Trophoblast cell (in vitro differentiated cells and primary cell): ENCODE results near the gene KRT79.

ENCODE experiments used
- DNase-seq, 2 donors: peaks; one replicate each; pipeline ENCODE4 v3.0.0-alpha.2; 2016
- H2AFZ ChIP-seq: 2 replicates; pipeline ENCODE4 v1.6.1; 2013; ENCODE audit warnings: low read length, moderate library complexity, mild to moderate bottlenecking; ENCODE audit not compliant: insufficient read depth, poor library complexity
- H2AK5ac ChIP-seq: 2 replicates; pipeline ENCODE4 v1.6.1; 2013; ENCODE audit warnings: mild to moderate bottlenecking, low read length
- H2BK120ac ChIP-seq: 2 replicates; pipeline ENCODE4 v1.6.1; 2013; ENCODE audit warnings: low read length, mild to moderate bottlenecking, moderate library complexity; ENCODE audit not compliant: insufficient read depth, poor library complexity
- H2BK12ac ChIP-seq: 2 replicates; pipeline ENCODE4 v1.6.1; 2013; ENCODE audit warnings: mild to moderate bottlenecking, low read length, moderate library complexity
- H2BK5ac ChIP-seq: 2 replicates; pipeline ENCODE4 v1.6.1; 2013; ENCODE audit warnings: low read length, low read depth, moderate library complexity, mild to moderate bottlenecking; ENCODE audit not compliant: poor library complexity
- H3K14ac ChIP-seq: 2 replicates; pipeline ENCODE4 v1.6.1; 2013; ENCODE audit warnings: mild to moderate bottlenecking, low read length
- H3K18ac ChIP-seq: 2 replicates; pipeline ENCODE4 v1.6.1; 2013; ENCODE audit warnings: mild to moderate bottlenecking, low read length
- H3K23ac ChIP-seq: 2 replicates; pipeline ENCODE4 v1.6.1; 2013; ENCODE audit warnings: low read length
- H3K27ac ChIP-seq: 2 replicates; pipeline ENCODE4 v1.5.1; 2013; ENCODE audit warnings: low read depth, mild to moderate bottlenecking, inconsistent platforms, low read length, moderate library complexity
- H3K27me3 ChIP-seq: 2 replicates; pipeline ENCODE4 v1.6.1; 2013; ENCODE audit warnings: inconsistent platforms, mild to moderate bottlenecking, low read length, moderate library complexity; ENCODE audit not compliant: insufficient read depth
- H3K36me3 ChIP-seq, 2 experiments: 1 replicate in 1 of 2; 2 replicates in 1 of 2; pipeline ENCODE4 v1.6.1; 2013; ENCODE audit warnings: low read length in 2 of 2, mild to moderate bottlenecking in 2 of 2, moderate library complexity in 1 of 2; ENCODE audit not compliant: insufficient read depth in 2 of 2, control insufficient read depth in 1 of 2
- H3K4ac ChIP-seq: 2 replicates; pipeline ENCODE4 v1.6.1; 2013; ENCODE audit warnings: low read depth, mild to moderate bottlenecking, low read length, moderate library complexity
- H3K4me1 ChIP-seq, 2 experiments: 1 replicate in 1 of 2; 2 replicates in 1 of 2; pipeline ENCODE4 v1.6.1; 2013; ENCODE audit warnings: low read length in 2 of 2, mild to moderate bottlenecking in 2 of 2, moderate library complexity in 1 of 2; ENCODE audit not compliant: insufficient read depth in 2 of 2, control insufficient read depth in 1 of 2
- H3K4me2 ChIP-seq: 2 replicates; pipeline ENCODE4 v1.6.1; 2013; ENCODE audit warnings: inconsistent platforms, mild to moderate bottlenecking, low read length, moderate library complexity
- H3K4me3 ChIP-seq: 2 replicates; pipeline ENCODE4 v1.5.1; 2013; ENCODE audit warnings: mild to moderate bottlenecking, low read depth, low read length, inconsistent platforms
- H3K79me1 ChIP-seq: one replicate; pipeline ENCODE4 v1.6.1; 2013; ENCODE audit warnings: low read length
- H3K79me2 ChIP-seq: 2 replicates; pipeline ENCODE4 v1.6.1; 2013; ENCODE audit warnings: low read length, mild to moderate bottlenecking; ENCODE audit not compliant: control insufficient read depth, insufficient read depth, poor library complexity
- H3K9ac ChIP-seq: 2 replicates; pipeline ENCODE4 v1.6.1; 2013; ENCODE audit warnings: mild to moderate bottlenecking, low read length
- H3K9me3 ChIP-seq: 2 replicates; pipeline ENCODE4 v1.6.1; 2013; ENCODE audit warnings: low read depth, mild to moderate bottlenecking, control low read depth, inconsistent platforms, low read length; ENCODE audit not compliant: insufficient read depth
- H4K12ac ChIP-seq: 2 replicates; pipeline ENCODE4 v1.6.1; 2013; ENCODE audit warnings: low read depth, mild to moderate bottlenecking, low read length, moderate library complexity
- H4K8ac ChIP-seq: 2 replicates; pipeline ENCODE4 v1.6.1; 2013; ENCODE audit warnings: low read depth, mild to moderate bottlenecking, low read length, moderate library complexity
- H4K91ac ChIP-seq: one replicate; pipeline ENCODE4 v1.6.1; 2013; ENCODE audit warnings: low read depth, mild to moderate bottlenecking, low read length, moderate library complexity
- WGBS: extraction: QIAGEN DNeasy Blood & Tissue Kit; methylation state at CpG from one replicate; pipeline ENCODE4 v1.1.7; 2013; ENCODE audit warnings: missing lambda C conversion rate; ENCODE audit not compliant: insufficient read length, insufficient coverage; ENCODE audit errors: extremely low coverage; 5-methylcytosine and 5-hydroxymethylcytosine counted together

KRT79 gene

GRCh38 chr12:52805000-52805399, 29.1 kb downstream of the KRT79 start:
- Histone ChIP-seq H3K79me2 (no peaks in the 10 kb centered on the region), H3K27ac (no peak overlapping the region), H3K27me3 (no peaks in the 10 kb centered on the region), H4K91ac (no peak overlapping the region), H3K36me3 (no peaks in the 10 kb centered on the region), H2BK120ac (no peak overlapping the region), H2AFZ (no peak overlapping the region), H4K8ac (no peak overlapping the region), H3K79me1 (no peaks in the 10 kb centered on the region), H3K23ac (no peak overlapping the region), H3K9me3 (peaks cover 4% of the 10 kb centered on the region), H3K9ac (no peak overlapping the region), H3K4ac (no peak overlapping the region), H3K4me3 (no peak overlapping the region), H4K12ac (no peak overlapping the region), H2BK12ac (no peak overlapping the region), H2AK5ac (no peak overlapping the region), H3K4me2 (no peak overlapping the region), H3K14ac (no peak overlapping the region), H3K4me1 (no peaks in the 10 kb centered on the region), H2BK5ac (no peak overlapping the region), H3K18ac (no peak overlapping the region)
- WGBS: no CpG with 5 or more reads among the region's 1 CpG
- no peak for DNase-seq

DNA sequence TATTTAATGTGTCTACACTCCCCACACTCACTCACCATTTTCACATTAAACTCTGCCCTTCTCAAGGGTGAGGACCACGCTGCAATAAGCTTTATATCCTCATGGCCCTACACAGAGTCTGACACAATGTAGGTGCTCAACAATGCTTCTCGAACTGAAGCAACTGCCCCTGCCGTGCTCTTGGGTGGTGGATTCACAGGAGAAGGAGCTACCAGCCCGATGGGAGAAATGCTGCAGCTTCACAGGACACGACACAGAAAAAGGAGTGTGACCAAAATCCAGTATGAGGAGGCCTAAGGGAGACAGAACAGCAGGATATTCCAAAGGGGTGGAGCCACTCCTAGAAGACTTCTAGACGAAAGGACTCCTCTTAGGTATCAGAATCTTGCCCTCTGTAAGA, 31.7 kb downstream of the KRT79 start:
- Histone ChIP-seq H3K9ac (no peak overlapping the region), H3K9me3 (peaks cover 1% of the 10 kb centered on the region), H2AK5ac (no peak overlapping the region), H3K23ac (no peak overlapping the region), H4K12ac (no peak overlapping the region), H3K4me1 (no peaks in the 10 kb centered on the region), H3K4me3 (no peak overlapping the region), H4K8ac (no peak overlapping the region), H3K18ac (no peak overlapping the region), H3K4me2 (no peak overlapping the region), H2BK12ac (no peak overlapping the region), H3K79me2 (no peaks in the 10 kb centered on the region), H3K36me3 (no peaks in the 10 kb centered on the region), H3K14ac (no peak overlapping the region), H3K27me3 (no peaks in the 10 kb centered on the region), H3K4ac (no peak overlapping the region), H2BK5ac (no peak overlapping the region), H3K79me1 (no peaks in the 10 kb centered on the region), H4K91ac (no peak overlapping the region), H2AFZ (no peak overlapping the region), H3K27ac (no peak overlapping the region), H2BK120ac (no peak overlapping the region)
- DNase-seq: no peak
- WGBS: no CpG with 5 or more reads among the region's 6 CpGs

GRCh38 chr12:52801773-52802172, 32.3 kb downstream of the KRT79 start:
- no peak overlapping the region for H4K8ac ChIP-seq
- no peak overlapping the region for H3K18ac ChIP-seq
- no peaks in the 10 kb centered on the region for H3K27me3 ChIP-seq
- no peak overlapping the region for H3K14ac ChIP-seq
- no peak overlapping the region for H3K23ac ChIP-seq
- H3K79me2 ChIP-seq: no peaks in the 10 kb centered on the region
- no peak overlapping the region for H2BK12ac ChIP-seq
- H3K36me3 ChIP-seq: no peaks in the 10 kb centered on the region
- H2BK120ac ChIP-seq: no peak overlapping the region
- H3K4me1 ChIP-seq: no peaks in the 10 kb centered on the region
- no peak overlapping the region for H4K91ac ChIP-seq
- no peak for DNase-seq
- H3K27ac ChIP-seq: no peak overlapping the region
- no peak overlapping the region for H2BK5ac ChIP-seq
- no peak overlapping the region for H3K9ac ChIP-seq
- no peak overlapping the region for H2AFZ ChIP-seq
- H3K4me3 ChIP-seq: no peak overlapping the region
- no peaks in the 10 kb centered on the region for H3K79me1 ChIP-seq
- H4K12ac ChIP-seq: no peak overlapping the region
- no peaks in the 10 kb centered on the region for H3K9me3 ChIP-seq
- no peak overlapping the region for H2AK5ac ChIP-seq
- H3K4me2 ChIP-seq: no peak overlapping the region
- WGBS: no CpG with 5 or more reads among the region's 3 CpGs
- H3K4ac ChIP-seq: no peak overlapping the region

DNA sequence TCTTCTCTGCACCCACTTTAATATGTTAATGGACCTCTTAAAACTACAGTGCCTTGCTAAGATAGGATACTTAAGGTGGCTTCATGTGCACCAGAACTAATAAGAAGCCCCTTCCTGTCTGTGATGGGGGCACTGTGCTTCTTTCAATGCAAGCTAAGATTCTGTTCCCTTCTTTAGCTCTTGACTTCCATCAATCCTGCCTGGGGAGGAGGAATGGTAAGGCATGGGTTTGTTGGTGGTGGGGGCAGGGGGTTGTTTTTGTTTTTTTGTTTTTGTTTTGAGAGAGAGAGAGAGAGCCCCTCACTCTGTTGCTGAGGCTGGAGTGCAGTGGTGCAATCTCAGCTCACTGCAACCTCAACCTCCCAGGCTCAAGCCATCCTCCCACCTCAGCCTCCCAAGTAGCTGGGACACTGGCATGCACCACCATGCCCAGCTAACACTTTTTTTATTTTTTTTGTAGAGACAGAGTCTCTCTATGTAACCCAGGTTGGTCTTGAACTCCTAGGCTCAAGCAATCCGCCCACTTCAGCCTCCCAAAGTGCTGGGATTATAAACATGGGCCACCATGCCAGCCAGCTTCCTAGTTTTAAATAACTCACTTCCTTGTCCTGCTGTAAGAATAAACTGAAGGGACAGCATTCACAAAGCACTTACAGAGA, 33.7 kb downstream of the KRT79 start:
- WGBS: no CpG with 5 or more reads among the region's 1 CpG
- Histone ChIP-seq H3K14ac (no peak overlapping the region), H3K18ac (no peak overlapping the region), H4K91ac (no peak overlapping the region), H4K12ac (no peak overlapping the region), H3K23ac (no peak overlapping the region), H3K4me1 (no peaks in the 10 kb centered on the region), H3K27ac (no peak overlapping the region), H3K79me2 (no peaks in the 10 kb centered on the region), H3K9me3 (no peaks in the 10 kb centered on the region), H2BK5ac (no peak overlapping the region), H3K4me3 (no peak overlapping the region), H2AK5ac (no peak overlapping the region), H3K4ac (no peak overlapping the region), H3K27me3 (no peaks in the 10 kb centered on the region), H3K9ac (no peak overlapping the region), H3K79me1 (no peaks in the 10 kb centered on the region), H4K8ac (no peak overlapping the region), H3K4me2 (no peak overlapping the region), H2BK120ac (no peak overlapping the region), H3K36me3 (no peaks in the 10 kb centered on the region), H2BK12ac (no peak overlapping the region), H2AFZ (no peak overlapping the region)
- DNase-seq: no peak
